ENCODE results near the gene NEDD8.
"Not testable (repeated sequence)": the region's sequence is repeated elsewhere in the genome, so short reads cannot be mapped to it uniquely, and the experiment has no call there.

- TF ChIP-seq POLR2A (IDR thresholded peaks at IDR 0.05) = not testable (repeated sequence)
- TF ChIP-seq, protein P1, sequence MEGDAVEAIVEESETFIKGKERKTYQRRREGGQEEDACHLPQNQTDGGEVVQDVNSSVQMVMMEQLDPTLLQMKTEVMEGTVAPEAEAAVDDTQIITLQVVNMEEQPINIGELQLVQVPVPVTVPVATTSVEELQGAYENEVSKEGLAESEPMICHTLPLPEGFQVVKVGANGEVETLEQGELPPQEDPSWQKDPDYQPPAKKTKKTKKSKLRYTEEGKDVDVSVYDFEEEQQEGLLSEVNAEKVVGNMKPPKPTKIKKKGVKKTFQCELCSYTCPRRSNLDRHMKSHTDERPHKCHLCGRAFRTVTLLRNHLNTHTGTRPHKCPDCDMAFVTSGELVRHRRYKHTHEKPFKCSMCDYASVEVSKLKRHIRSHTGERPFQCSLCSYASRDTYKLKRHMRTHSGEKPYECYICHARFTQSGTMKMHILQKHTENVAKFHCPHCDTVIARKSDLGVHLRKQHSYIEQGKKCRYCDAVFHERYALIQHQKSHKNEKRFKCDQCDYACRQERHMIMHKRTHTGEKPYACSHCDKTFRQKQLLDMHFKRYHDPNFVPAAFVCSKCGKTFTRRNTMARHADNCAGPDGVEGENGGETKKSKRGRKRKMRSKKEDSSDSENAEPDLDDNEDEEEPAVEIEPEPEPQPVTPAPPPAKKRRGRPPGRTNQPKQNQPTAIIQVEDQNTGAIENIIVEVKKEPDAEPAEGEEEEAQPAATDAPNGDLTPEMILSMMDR (IDR thresholded peaks at IDR 0.05) = not testable (repeated sequence)
Observed at GRCh38 chr14:24216876-24217275, 15.3 kb downstream of the NEDD8 start.

Measured in testis (tissue), 2 donors.